Fibroblast of pulmonary artery (primary cell): ENCODE results near the gene PITPNM3.

Experiments used
- DNase-seq: peaks from one replicate; pipeline ENCODE4 v3.0.0-alpha.2; 2010; ENCODE audit warnings: low read depth
- H3K4me3 ChIP-seq: replicated peaks from 2 replicates; pipeline ENCODE4 v1.5.1; 2011; ENCODE audit warnings: low read depth, mild to moderate bottlenecking, control low read depth, low read length, moderate library complexity
- TF ChIP-seq, protein P1 (sequence below): IDR thresholded peaks from 2 replicates; pipeline ENCODE4 v1.5.1; 2011; ENCODE audit warnings: mild to moderate bottlenecking, control low read depth, low read length, inconsistent platforms; ENCODE audit errors: missing control alignments

Gene PITPNM3

DNA sequence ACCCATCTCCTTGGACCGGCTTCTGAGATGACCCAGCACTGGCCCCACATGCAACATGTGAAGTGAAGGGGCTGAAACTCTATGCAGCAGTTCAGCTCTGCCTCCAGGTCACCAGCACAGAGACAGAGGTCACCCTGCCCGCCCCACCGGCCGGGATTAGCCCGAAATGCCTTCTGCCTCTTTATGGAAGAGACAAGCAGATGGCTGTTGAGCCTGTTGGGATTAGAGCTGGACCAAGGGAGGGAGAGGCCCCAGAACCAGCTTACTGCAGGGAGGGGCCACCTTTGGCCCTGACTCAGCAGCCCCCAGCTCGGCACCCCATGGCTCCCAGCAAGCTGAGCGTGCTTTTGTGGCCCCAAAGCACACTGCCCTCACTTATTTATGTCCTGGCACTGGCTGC lies 127.1 kb downstream of the PITPNM3 start:
- DNase-seq, result no peak
- TF ChIP-seq, protein P1, sequence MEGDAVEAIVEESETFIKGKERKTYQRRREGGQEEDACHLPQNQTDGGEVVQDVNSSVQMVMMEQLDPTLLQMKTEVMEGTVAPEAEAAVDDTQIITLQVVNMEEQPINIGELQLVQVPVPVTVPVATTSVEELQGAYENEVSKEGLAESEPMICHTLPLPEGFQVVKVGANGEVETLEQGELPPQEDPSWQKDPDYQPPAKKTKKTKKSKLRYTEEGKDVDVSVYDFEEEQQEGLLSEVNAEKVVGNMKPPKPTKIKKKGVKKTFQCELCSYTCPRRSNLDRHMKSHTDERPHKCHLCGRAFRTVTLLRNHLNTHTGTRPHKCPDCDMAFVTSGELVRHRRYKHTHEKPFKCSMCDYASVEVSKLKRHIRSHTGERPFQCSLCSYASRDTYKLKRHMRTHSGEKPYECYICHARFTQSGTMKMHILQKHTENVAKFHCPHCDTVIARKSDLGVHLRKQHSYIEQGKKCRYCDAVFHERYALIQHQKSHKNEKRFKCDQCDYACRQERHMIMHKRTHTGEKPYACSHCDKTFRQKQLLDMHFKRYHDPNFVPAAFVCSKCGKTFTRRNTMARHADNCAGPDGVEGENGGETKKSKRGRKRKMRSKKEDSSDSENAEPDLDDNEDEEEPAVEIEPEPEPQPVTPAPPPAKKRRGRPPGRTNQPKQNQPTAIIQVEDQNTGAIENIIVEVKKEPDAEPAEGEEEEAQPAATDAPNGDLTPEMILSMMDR, result no peak
- no peak overlapping the region for H3K4me3 ChIP-seq

DNA sequence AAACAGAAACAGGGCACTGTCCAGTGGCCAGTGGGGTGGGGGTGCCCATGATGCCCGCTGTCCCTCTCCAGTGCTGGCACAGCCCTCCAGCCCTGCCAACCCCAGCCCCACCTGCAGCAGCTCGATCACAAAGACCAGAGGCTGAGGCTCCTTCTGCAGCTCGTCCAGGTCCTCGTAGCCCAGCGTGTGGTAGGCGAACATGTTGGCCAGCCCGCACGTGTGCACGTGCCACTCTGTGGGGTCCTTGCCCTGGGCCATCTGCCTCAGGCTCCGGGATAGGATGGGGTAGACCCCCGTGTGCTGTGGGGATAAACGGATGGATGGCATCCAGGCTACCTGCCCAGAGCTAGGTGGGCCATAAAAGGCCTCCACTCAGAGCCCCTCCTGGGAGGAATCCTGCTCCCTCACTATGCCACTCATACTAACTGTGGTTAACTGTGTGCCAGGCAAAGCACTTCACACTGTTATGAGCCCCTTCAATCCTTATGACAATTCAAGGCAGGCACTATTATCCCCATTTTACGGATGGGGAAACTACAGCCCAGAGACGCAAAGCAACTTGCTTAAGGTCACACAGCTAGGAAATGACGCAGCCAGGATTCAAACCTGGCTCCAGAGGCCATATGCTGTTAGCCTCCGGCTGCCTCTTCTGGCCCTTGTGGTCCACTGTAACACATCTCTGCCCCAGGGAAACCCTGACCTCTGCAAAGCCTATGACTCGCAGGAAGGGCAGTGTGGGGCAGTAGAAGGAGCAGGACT lies 128.0 kb downstream of the PITPNM3 start:
- TF ChIP-seq, protein P1, result no peak
- no peak overlapping the region for H3K4me3 ChIP-seq
- DNase-seq, result no peak

DNA sequence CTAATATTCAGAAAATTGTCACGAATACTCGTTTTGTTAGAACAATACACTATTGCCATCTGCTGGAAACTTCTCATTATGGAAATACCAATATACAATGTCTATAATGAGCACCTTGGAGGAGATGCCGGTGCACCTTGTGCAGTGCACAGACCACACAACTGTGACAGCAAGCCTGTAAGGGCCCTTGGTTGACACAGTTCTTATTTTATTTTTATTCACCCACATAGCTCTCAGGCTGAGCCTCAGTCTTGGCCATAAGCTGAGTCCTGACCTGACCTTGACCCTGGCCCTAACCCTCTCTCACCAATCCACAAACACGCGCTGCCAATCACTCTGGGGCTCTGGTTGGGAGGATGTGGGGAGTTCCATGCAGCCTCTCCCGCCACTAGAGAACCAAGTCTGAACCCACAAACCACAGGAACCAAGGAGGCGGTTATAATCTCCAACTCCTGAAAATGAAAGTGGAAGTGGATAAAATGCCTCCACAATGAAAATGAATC lies 129.0 kb downstream of the PITPNM3 start:
- DNase-seq, result no peak
- H3K4me3 ChIP-seq, result no peak overlapping the region
- TF ChIP-seq, protein P1, result no peak

DNA sequence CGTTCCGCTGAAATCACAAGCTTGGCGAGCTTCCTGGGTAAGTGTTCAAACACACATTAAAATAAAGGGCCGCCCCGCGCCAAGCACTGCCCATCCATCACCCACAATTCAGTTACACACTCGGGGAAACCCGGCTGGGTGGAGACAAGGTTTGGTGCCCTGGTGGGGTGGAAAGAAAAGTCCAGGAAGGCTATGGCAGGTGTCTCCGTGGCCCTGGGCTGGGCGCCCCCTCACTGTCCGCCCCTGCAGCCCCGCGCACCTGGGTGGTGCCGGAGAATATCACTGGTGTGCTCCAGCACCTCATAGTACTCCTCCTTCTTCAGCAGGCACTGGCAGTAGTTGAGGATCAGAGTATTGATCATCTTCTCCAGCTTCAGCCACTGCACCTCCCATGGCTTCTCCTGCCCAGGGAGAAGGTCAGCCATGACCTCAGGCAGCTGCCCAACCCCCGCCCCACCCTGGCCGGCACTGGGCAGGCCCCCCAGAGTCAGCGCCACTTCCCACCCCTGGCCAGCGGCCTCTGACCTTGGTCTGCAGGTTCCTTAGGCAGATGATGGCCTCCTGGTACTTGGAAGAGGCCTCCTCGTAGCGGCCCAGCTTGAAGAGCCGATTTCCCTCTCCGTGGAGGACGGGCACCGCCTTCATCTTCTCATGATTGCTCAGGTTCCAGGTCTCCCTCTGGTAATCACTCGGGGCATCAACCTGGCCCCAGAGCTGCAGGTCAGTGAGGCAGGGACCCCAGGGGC lies 129.8 kb downstream of the PITPNM3 start:
- TF ChIP-seq, protein P1, result no peak
- H3K4me3 ChIP-seq, result no peak overlapping the region
- DNase-seq, result no peak

DNA sequence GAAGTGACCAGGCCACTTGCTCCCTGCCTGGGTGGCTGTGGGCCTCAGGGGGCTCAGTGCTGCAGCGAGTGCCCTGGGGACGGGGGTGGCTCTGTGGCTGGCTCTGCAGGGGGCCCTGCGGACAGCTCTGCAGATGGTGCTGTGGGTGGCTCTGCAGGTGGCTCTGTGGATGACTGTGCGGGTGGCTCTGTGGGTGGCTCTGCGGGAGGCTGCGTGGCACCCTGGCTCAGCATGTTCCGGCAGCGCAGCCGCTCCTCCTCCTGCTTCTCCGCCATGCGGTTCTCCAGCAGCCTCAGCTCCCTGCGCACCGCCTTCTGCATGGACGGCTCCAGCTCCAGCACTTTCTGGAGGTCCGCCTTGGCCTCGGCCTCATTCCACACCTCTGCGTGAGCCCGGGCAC lies 130.9 kb downstream of the PITPNM3 start:
- DNase-seq, result no peak
- TF ChIP-seq, protein P1, result no peak

DNA sequence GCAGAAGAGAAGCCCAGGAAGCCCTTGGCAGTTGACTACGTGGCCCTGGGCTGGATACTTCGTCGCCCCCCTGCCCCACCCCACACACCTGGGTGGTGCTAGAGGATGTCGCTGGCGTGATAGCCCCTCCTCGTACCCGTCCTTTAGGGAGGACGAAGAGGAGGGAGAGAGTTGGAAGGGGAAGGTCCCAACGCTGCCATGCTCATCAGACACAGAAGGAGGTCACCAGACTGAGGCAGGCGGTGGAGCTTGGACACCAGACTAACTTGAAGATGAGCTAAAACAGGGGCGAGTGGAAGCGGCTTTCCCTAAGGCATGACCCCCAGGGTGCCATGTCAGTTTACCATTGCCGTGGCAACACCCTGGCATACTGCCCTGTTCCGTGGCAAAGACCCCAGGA lies 132.4 kb downstream of the PITPNM3 start:
- H3K4me3 ChIP-seq, result no peak overlapping the region
- TF ChIP-seq, protein P1, result no peak
- no peak for DNase-seq

More for the DNA sequence above, 130.9 kb downstream of the PITPNM3 start:
- no peak overlapping the region for H3K4me3 ChIP-seq
